Upper lobe of right lung (tissue), 1 donor: ENCODE measurements around the gene UFD1. TPM values are rescaled to one million over a fixed set of nuclear protein-coding genes. Genes with fewer than 3 reads are reported as not detected.

Experiments used
- ATAC-seq: fragments of 200-7000 bp; cut with Tn5 transposase; one replicate; pipeline ENCODE4 v1.9.1; 2020; ENCODE audit warnings: mild to moderate bottlenecking, moderate library complexity
- DNase-seq: peaks from one replicate; pipeline ENCODE4 v3.0.0-alpha.2; 2020
- H3K27ac ChIP-seq: fragments of 200-600 bp; one replicate; pipeline ENCODE4 v1.8.0; 2022
- H3K27me3 ChIP-seq: fragments of 200-600 bp; one replicate; pipeline ENCODE4 v1.8.0; 2022; ENCODE audit warnings: mild to moderate bottlenecking
- H3K36me3 ChIP-seq: fragments of 200-600 bp; one replicate; pipeline ENCODE4 v1.8.0; 2022
- H3K4me1 ChIP-seq: fragments of 200-600 bp; one replicate; pipeline ENCODE4 v1.8.0; 2022
- H3K4me3 ChIP-seq: fragments of 200-600 bp; one replicate; pipeline ENCODE4 v1.8.0; 2022; ENCODE audit warnings: mild to moderate bottlenecking
- H3K9me3 ChIP-seq: fragments of 200-600 bp; one replicate; pipeline ENCODE4 v1.8.0; 2022
- intact Hi-C: fragments of 100-400 bp; cut with DNase I; formaldehyde crosslinking; loops from one replicate; pipeline ENCODE4 v1.11.0; 2022
- total RNA-seq: library from RNA; stranded (reverse); fragmentation: NEBNext Ultra II Directional; extraction: Animal tissue kit (Norgen Biotek cat#: 25700); gene quantifications from one replicate; pipeline ENCODE4 v1.2.1, GENCODE V29; 2021
- TF ChIP-seq, protein P1 (sequence below): fragments of 200-600 bp; IDR thresholded peaks from one replicate; pipeline ENCODE4 v1.8.0; 2022; ENCODE audit warnings: antibody characterized with exemption
- donor health status: DM: no; HTN: yes; CAD: no; lungs with severe emphysema.

The UFD1 gene
- total RNA-seq, 1 donor from 2014 or later = 43.1 TPM

DNA sequence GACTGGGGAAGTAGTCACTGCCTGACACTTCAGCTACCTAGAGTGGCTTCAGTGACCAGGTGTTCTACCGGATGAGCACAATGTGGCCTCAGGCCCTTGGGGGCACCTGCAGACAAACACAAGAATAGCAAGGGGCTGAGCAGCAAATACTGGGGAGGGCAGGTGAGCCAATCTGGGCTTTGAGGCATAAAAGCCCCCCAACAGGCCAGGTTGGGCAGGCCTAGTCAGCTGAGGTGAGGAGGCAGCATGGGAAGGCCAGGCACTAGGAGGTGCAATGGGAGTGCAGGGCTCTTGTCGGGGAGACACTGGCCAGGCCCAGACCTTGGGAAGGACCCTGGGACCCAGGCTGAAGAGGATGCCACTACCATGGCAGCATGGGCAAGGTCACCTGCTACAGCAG is 9.0 kb downstream of the UFD1 start:
- no peaks in the 10 kb centered on the region for H3K4me1 ChIP-seq
- intact Hi-C loops = no loop called here
- no peak overlapping the region for H3K27ac ChIP-seq
- DNase-seq (no peak), ATAC-seq (no peak)
- TF ChIP-seq, protein P1, sequence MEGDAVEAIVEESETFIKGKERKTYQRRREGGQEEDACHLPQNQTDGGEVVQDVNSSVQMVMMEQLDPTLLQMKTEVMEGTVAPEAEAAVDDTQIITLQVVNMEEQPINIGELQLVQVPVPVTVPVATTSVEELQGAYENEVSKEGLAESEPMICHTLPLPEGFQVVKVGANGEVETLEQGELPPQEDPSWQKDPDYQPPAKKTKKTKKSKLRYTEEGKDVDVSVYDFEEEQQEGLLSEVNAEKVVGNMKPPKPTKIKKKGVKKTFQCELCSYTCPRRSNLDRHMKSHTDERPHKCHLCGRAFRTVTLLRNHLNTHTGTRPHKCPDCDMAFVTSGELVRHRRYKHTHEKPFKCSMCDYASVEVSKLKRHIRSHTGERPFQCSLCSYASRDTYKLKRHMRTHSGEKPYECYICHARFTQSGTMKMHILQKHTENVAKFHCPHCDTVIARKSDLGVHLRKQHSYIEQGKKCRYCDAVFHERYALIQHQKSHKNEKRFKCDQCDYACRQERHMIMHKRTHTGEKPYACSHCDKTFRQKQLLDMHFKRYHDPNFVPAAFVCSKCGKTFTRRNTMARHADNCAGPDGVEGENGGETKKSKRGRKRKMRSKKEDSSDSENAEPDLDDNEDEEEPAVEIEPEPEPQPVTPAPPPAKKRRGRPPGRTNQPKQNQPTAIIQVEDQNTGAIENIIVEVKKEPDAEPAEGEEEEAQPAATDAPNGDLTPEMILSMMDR = no peak
- H3K4me3 ChIP-seq = no peak overlapping the region
- no peaks in the 10 kb centered on the region for H3K9me3 ChIP-seq
- H3K36me3 ChIP-seq = peaks cover 97% of the 10 kb centered on the region
- no peaks in the 10 kb centered on the region for H3K27me3 ChIP-seq

DNA sequence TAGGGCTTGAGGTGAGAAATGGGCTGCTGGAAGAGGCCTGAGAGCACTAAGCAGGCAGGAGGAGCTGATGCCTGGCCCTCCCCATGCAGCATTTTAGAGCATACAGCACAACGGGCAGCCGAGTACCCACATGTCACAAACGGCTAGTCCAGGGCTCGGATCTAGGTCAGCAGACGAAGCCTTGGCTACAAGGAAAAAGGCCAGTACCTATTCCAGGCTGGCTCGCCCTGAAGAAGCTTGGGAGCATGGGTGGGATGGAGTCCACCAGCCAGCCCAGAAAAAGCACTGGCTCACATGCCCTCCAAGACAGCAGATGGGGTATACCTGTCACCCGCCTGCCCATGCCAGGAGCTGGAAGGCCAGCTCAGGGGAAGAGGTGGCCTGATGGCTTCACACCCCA is 9.6 kb downstream of the UFD1 start:
- Histone ChIP-seq H3K4me3 (no peak overlapping the region), H3K9me3 (no peaks in the 10 kb centered on the region), H3K4me1 (no peaks in the 10 kb centered on the region), H3K27ac (no peak overlapping the region), H3K36me3 (peaks cover 98% of the 10 kb centered on the region), H3K27me3 (no peaks in the 10 kb centered on the region)
- TF ChIP-seq, protein P1 = no peak
- intact Hi-C loops = no loop called here
- no peak for DNase-seq
- ATAC-seq = no peak

DNA sequence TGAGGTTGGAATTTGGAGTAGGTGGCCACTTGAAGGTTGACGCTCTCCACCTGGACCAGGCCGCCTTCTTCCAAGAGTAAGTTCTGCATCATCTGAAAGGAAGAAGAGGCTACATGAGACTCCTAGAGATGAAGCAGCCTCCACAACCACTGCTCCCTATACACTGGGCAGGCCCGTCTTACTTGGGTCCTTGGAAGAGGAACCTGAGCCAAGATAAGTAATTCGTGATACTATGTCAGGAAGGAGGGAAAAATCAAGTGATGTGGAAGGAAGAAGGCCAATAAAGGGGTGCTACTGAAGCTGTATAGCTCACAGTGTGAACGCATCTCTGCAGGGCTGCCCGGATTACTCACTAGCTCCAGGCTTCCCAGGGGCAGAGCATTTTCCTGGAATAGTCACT is 11.1 kb downstream of the UFD1 start:
- intact Hi-C loops = no loop called here
- ATAC-seq (no peak), DNase-seq (no peak)
- H3K4me1 ChIP-seq = no peaks in the 10 kb centered on the region
- no peak overlapping the region for H3K27ac ChIP-seq
- TF ChIP-seq, protein P1 = no peak
- no peaks in the 10 kb centered on the region for H3K9me3 ChIP-seq
- no peaks in the 10 kb centered on the region for H3K27me3 ChIP-seq
- H3K4me3 ChIP-seq = no peak overlapping the region
- H3K36me3 ChIP-seq = peaks cover 97% of the 10 kb centered on the region

DNA sequence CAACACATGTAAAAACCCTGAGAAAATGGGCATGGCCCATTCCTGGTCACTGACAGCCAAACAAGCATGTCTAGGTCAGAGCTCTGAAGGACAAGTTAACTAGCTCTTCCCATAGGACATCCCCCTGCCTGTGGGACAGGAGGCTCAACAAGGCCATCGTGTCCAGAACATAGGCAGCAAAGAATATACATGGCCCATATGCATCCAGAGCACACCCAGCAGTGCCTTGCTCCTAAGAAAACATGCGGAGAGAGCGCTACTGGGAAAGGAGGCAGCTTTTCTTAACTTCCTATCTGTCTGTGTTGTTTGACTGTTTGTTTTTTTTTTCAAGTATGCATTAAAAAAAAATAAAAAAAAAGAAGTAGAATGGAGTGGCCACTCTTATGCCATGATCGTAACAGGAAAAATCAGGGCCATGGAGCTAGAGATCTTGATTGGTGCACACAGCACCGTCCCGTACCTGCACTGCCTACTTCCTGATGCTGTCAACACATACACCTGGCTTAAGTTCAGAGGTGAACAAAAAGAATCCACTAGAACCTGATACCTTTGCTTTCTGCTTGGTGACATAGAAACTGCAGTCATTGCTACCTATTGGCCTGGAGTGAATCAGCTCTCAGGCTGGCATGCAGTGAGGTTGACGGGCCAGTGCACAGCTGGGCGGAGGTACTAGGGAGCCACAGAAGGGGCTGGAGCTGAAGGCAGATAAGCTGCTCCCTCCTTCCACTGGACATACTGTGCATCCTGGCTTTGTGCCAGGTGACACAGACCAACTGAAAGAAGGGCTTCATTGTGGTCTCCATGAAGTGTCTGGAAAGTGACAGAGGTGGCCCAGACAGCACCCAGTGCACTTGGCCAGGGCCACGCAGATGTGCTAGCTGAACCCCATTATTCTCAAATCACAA is 11.9 kb downstream of the UFD1 start:
- TF ChIP-seq, protein P1 = no peak
- Histone ChIP-seq H3K4me1 (no peaks in the 10 kb centered on the region), H3K4me3 (no peak overlapping the region), H3K27ac (no peak overlapping the region), H3K27me3 (no peaks in the 10 kb centered on the region), H3K36me3 (peaks cover 97% of the 10 kb centered on the region), H3K9me3 (no peaks in the 10 kb centered on the region)
- intact Hi-C loops = no loop called here
- DNase-seq = no peak
- no peak for ATAC-seq

DNA sequence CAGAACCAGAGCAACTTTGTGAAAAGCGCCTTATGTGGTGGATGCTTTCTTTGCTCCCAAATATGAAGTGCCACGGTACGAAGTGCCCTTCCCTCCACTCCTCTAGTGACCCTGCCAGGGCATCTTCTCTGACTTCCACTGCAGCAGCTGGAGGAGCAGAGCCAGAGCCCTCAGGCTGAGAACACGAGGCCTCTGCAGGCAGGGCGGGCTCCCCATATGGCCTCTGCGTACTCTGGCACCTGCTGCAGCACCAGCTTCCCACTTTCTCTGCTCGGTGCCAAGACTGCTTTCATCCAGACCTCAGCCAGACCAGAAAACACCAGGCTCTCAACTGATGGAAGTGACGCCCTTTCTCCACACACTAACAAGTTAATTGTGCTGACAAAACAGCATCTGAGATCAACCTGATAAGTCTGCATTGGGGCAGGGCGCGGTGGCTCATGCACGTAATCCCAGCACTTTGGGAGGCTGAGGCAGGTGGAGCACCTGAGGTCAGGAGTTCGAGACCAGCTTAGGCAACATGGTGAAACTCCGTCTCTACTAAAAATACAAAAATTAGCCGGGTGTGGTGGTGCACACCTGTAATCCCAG is 12.8 kb downstream of the UFD1 start:
- intact Hi-C loops = no loop called here
- DNase-seq = no peak
- peaks cover 94% of the 10 kb centered on the region for H3K36me3 ChIP-seq
- no peak overlapping the region for H3K4me3 ChIP-seq
- H3K27ac ChIP-seq = no peak overlapping the region
- no peaks in the 10 kb centered on the region for H3K9me3 ChIP-seq
- no peak for ATAC-seq
- TF ChIP-seq, protein P1 = no peak
- H3K27me3 ChIP-seq = no peaks in the 10 kb centered on the region
- H3K4me1 ChIP-seq = no peaks in the 10 kb centered on the region
